IPS-20b (cell line): Measurements from ENCODE around the gene PSMB3.
"Not testable (repeated sequence)": the region's sequence is repeated elsewhere in the genome, so short reads cannot be mapped to it uniquely, and the experiment has no call there.

ENCODE experiments used
- H3K27ac ChIP-seq: one replicate; pipeline ENCODE4 v1.5.1; 2013; ENCODE audit warnings: low read length
- H3K27me3 ChIP-seq: 2 replicates; pipeline ENCODE4 v1.6.1; 2013; ENCODE audit warnings: mild to moderate bottlenecking, low read length, inconsistent platforms; ENCODE audit not compliant: insufficient read depth
- H3K36me3 ChIP-seq: 2 replicates; pipeline ENCODE4 v1.6.1; 2013; ENCODE audit warnings: low read depth, mild to moderate bottlenecking, inconsistent platforms, low read length, moderate library complexity; ENCODE audit not compliant: insufficient read depth
- H3K4me1 ChIP-seq: 2 replicates; pipeline ENCODE4 v1.6.1; 2013; ENCODE audit warnings: mild to moderate bottlenecking, control low read depth, inconsistent platforms, low read length, moderate library complexity; ENCODE audit not compliant: insufficient read depth
- H3K4me3 ChIP-seq: 2 replicates; pipeline ENCODE4 v1.5.1; 2013; ENCODE audit warnings: mild to moderate bottlenecking, low read length, inconsistent platforms
- H3K9ac ChIP-seq: 2 replicates; pipeline ENCODE4 v1.6.1; 2013; ENCODE audit warnings: low read depth, mild to moderate bottlenecking, inconsistent platforms, low read length, moderate library complexity
- H3K9me3 ChIP-seq: 2 replicates; pipeline ENCODE4 v1.6.1; 2013; ENCODE audit warnings: mild to moderate bottlenecking, low read depth, low read length, inconsistent platforms; ENCODE audit not compliant: insufficient read depth

Gene PSMB3

GRCh38 chr17:38766341-38766740, 13.8 kb downstream of the PSMB3 start:
- H3K4me3 ChIP-seq, result no peak overlapping the region
- no peaks in the 10 kb centered on the region for H3K27me3 ChIP-seq
- H3K9me3 ChIP-seq, result no peaks in the 10 kb centered on the region
- no peak overlapping the region for H3K9ac ChIP-seq
- H3K4me1 ChIP-seq, result no peaks in the 10 kb centered on the region
- peaks cover 89% of the 10 kb centered on the region for H3K36me3 ChIP-seq
- no peak overlapping the region for H3K27ac ChIP-seq

GRCh38 chr17:38768417-38768816, 15.9 kb downstream of the PSMB3 start:
- no peaks in the 10 kb centered on the region for H3K9me3 ChIP-seq
- H3K36me3 ChIP-seq, result peaks cover 94% of the 10 kb centered on the region
- H3K4me1 ChIP-seq, result no peaks in the 10 kb centered on the region
- H3K9ac ChIP-seq, result no peak overlapping the region; the same call in 1 of the 2 replicates
- no peak overlapping the region for H3K27ac ChIP-seq
- H3K4me3 ChIP-seq, result no peak overlapping the region
- no peaks in the 10 kb centered on the region for H3K27me3 ChIP-seq

GRCh38 chr17:38773258-38773657, 20.7 kb downstream of the PSMB3 start:
- H3K9me3 ChIP-seq, result no peaks in the 10 kb centered on the region
- H3K9ac ChIP-seq, result no peak overlapping the region
- no peak overlapping the region for H3K27ac ChIP-seq
- no peaks in the 10 kb centered on the region for H3K4me1 ChIP-seq
- peaks cover 93% of the 10 kb centered on the region for H3K36me3 ChIP-seq
- H3K27me3 ChIP-seq, result no peaks in the 10 kb centered on the region
- H3K4me3 ChIP-seq, result no peak overlapping the region

GRCh38 chr17:38777641-38778250, 25.2 kb downstream of the PSMB3 start:
- Histone ChIP-seq H3K27ac (no peak overlapping the region), H3K9me3 (no peaks in the 10 kb centered on the region), H3K4me3 (no peak overlapping the region), H3K27me3 (no peaks in the 10 kb centered on the region), H3K9ac (no peak overlapping the region), H3K36me3 (peaks cover 94% of the 10 kb centered on the region), H3K4me1 (no peaks in the 10 kb centered on the region)

- H3K4me3 ChIP-seq, result no peak overlapping the region
- H3K36me3 ChIP-seq, result peaks cover 93% of the 10 kb centered on the region
- H3K4me1 ChIP-seq, result no peaks in the 10 kb centered on the region
- H3K27me3 ChIP-seq, result no peaks in the 10 kb centered on the region
- H3K9ac ChIP-seq, result no peak overlapping the region
- no peaks in the 10 kb centered on the region for H3K9me3 ChIP-seq
- no peak overlapping the region for H3K27ac ChIP-seq
These were observed 27.6 kb downstream of the PSMB3 start for GRCh38 chr17:38779965-38780752.

GRCh38 chr17:38783227-38783626, 30.7 kb downstream of the PSMB3 start:
- Histone ChIP-seq H3K36me3 (peaks cover 81% of the 10 kb centered on the region), H3K9ac (no peak overlapping the region), H3K27ac (no peak overlapping the region), H3K9me3 (no peaks in the 10 kb centered on the region), H3K27me3 (no peaks in the 10 kb centered on the region), H3K4me1 (no peaks in the 10 kb centered on the region), H3K4me3 (no peak overlapping the region)

- peaks cover 9% of the 10 kb centered on the region for H3K4me1 ChIP-seq
- H3K4me3 ChIP-seq, result no peak overlapping the region
- H3K27ac ChIP-seq, result no peak overlapping the region
- H3K27me3 ChIP-seq, result no peaks in the 10 kb centered on the region
- H3K9ac ChIP-seq, result no peak overlapping the region
- no peaks in the 10 kb centered on the region for H3K9me3 ChIP-seq
- peaks cover 50% of the 10 kb centered on the region for H3K36me3 ChIP-seq
These were observed 33.8 kb downstream of the PSMB3 start for GRCh38 chr17:38786372-38786771.

GRCh38 chr17:38787999-38788398, 35.5 kb downstream of the PSMB3 start:
- H3K9me3 ChIP-seq, H3K4me1 ChIP-seq, H3K27ac ChIP-seq, H3K27me3 ChIP-seq, H3K4me3 ChIP-seq, H3K9ac ChIP-seq: not testable (repeated sequence)
- H3K36me3 ChIP-seq, result peaks cover 41% of the 10 kb centered on the region

GRCh38 chr17:38789185-38789584, 36.6 kb downstream of the PSMB3 start:
- Histone ChIP-seq H3K27ac (no peak overlapping the region), H3K27me3 (no peaks in the 10 kb centered on the region), H3K4me1 (peaks cover 9% of the 10 kb centered on the region), H3K9me3 (no peaks in the 10 kb centered on the region), H3K4me3 (peak overlapping the region; percentile 8; the same call in 1 of the 2 replicates), H3K36me3 (peaks cover 37% of the 10 kb centered on the region), H3K9ac (peak overlapping the region; percentile 34; the same call in 1 of the 2 replicates)

- not testable (repeated sequence) for H3K27me3 ChIP-seq, H3K9ac ChIP-seq, H3K9me3 ChIP-seq, H3K27ac ChIP-seq, H3K4me1 ChIP-seq, H3K4me3 ChIP-seq
- peaks cover 35% of the 10 kb centered on the region for H3K36me3 ChIP-seq
These were observed 37.7 kb downstream of the PSMB3 start for GRCh38 chr17:38790148-38790707.

GRCh38 chr17:38791162-38791561, 38.6 kb downstream of the PSMB3 start:
- H3K9me3 ChIP-seq, result no peaks in the 10 kb centered on the region
- H3K9ac ChIP-seq, result no peak overlapping the region
- peaks cover 9% of the 10 kb centered on the region for H3K4me1 ChIP-seq
- H3K36me3 ChIP-seq, result peaks cover 33% of the 10 kb centered on the region
- H3K27me3 ChIP-seq, result no peaks in the 10 kb centered on the region
- no peak overlapping the region for H3K27ac ChIP-seq
- H3K4me3 ChIP-seq, result no peak overlapping the region

- no peaks in the 10 kb centered on the region for H3K27me3 ChIP-seq
- no peak overlapping the region for H3K9ac ChIP-seq
- peaks cover 23% of the 10 kb centered on the region for H3K4me1 ChIP-seq
- no peak overlapping the region for H3K4me3 ChIP-seq
- no peak overlapping the region for H3K27ac ChIP-seq
- H3K9me3 ChIP-seq, result no peaks in the 10 kb centered on the region
- peaks cover 39% of the 10 kb centered on the region for H3K36me3 ChIP-seq
These were observed 41.7 kb downstream of the PSMB3 start for GRCh38 chr17:38794221-38794620.
